PC-3 (cell line): ENCODE results near the gene QDPR. TPM values are rescaled to one million over a fixed set of nuclear protein-coding genes. Genes with fewer than 3 reads are reported as not detected.

Experiments used
- ATAC-seq: fragments of 200-7000 bp; cut with Tn5 transposase; 2 replicates; pipeline ENCODE4 v1.9.1; 2020; ENCODE audit warnings: mild to moderate bottlenecking, moderate library complexity
- BruUV-seq: library from RNA; stranded (reverse); fragments of 400-500 nt; replicated peaks from 2 replicates; lab custom pipeline; 2021; lab: Mats Ljungman, UMichigan
- CTCF ChIA-PET: fragments of 300-600 bp; sonication (Branson Sonifier 250); formaldehyde crosslinking; loops from one replicate; lab custom pipeline; 2022; ENCODE audit warnings: antibody characterized with exemption; lab: Charles Lee
- POLR2A ChIA-PET: fragments of 300-600 bp; sonication (Branson Sonifier 250); formaldehyde crosslinking; loops from one replicate; lab custom pipeline; 2022; ENCODE audit warnings: antibody characterized with exemption; ENCODE audit not compliant: unreplicated experiment; lab: Charles Lee
- DNase-seq: peaks from one replicate; pipeline ENCODE4 v3.0.0-alpha.2; 2015
- H2AFZ ChIP-seq: fragments of 300-600 bp; sonication (generic); 2 replicates; pipeline ENCODE4 v1.6.0; 2016; ENCODE audit warnings: antibody characterized with exemption, low read length
- H3F3A ChIP-seq: fragments of 300-600 bp; sonication (generic); one replicate; pipeline ENCODE4 v1.6.0; 2017; ENCODE audit warnings: antibody characterized with exemption, low read length, control low read depth, mild to moderate bottlenecking; ENCODE audit not compliant: unreplicated experiment
- H3K27ac ChIP-seq: fragments of 300-600 bp; sonication (generic); 2 replicates; pipeline ENCODE4 v1.5.1; 2016; ENCODE audit warnings: mild to moderate bottlenecking, low read length
- H3K27me3 ChIP-seq: fragments of 300-600 bp; sonication (generic); 2 replicates; pipeline ENCODE4 v1.6.1; 2016; ENCODE audit warnings: low read length, mixed read lengths
- H3K36me3 ChIP-seq: fragments of 300-600 bp; sonication (generic); 2 replicates; pipeline ENCODE4 v1.6.1; 2016; ENCODE audit warnings: low read depth, mixed run types, low read length, mixed read lengths
- H3K4me1 ChIP-seq: fragments of 300-600 bp; sonication (generic); 2 replicates; pipeline ENCODE4 v1.5.1; 2016; ENCODE audit warnings: low read length; ENCODE audit not compliant: insufficient read depth
- H3K4me2 ChIP-seq: fragments of 300-600 bp; sonication (generic); 2 replicates; pipeline ENCODE4 v1.6.0; 2016; ENCODE audit warnings: low read length
- H3K4me3 ChIP-seq: fragments of 300-600 bp; sonication (generic); 2 replicates; pipeline ENCODE4 v1.5.1; 2016; ENCODE audit warnings: mild to moderate bottlenecking, low read length, mixed read lengths
- H3K79me2 ChIP-seq: fragments of 300-600 bp; sonication (generic); 2 replicates; pipeline ENCODE4 v1.6.1; 2017; ENCODE audit warnings: low read length, mixed read lengths
- H3K9ac ChIP-seq: fragments of 300-600 bp; sonication (generic); 2 replicates; pipeline ENCODE4 v1.6.0; 2016; ENCODE audit warnings: mild to moderate bottlenecking, low read length
- H3K9me2 ChIP-seq: fragments of 300-600 bp; sonication (generic); replicated peaks from 2 replicates; pipeline ENCODE4 v1.6.1; 2016; ENCODE audit warnings: mixed run types, low read length, mixed read lengths
- H3K9me3 ChIP-seq: fragments of 300-600 bp; sonication (generic); 2 replicates; pipeline ENCODE4 v1.6.1; 2016; ENCODE audit warnings: low read length, mixed read lengths
- H4K20me1 ChIP-seq: fragments of 300-600 bp; sonication (generic); 2 replicates; pipeline ENCODE4 v1.6.1; 2016; ENCODE audit warnings: low read length, mixed read lengths
- EZH2 ChIP-seq: fragments of 300-600 bp; sonication (generic); IDR thresholded peaks from one replicate; pipeline ENCODE4 v1.6.1; 2017; ENCODE audit warnings: antibody characterized with exemption, mild to moderate bottlenecking, low read length; ENCODE audit not compliant: unreplicated experiment
- EZH2phosphoT487 ChIP-seq: fragments of 300-600 bp; sonication (generic); IDR thresholded peaks from 2 replicates; pipeline ENCODE4 v1.6.1; 2018; ENCODE audit warnings: mild to moderate bottlenecking, antibody characterized with exemption, low read length, borderline replicate concordance
- intact Hi-C: fragments of 100-400 bp; cut with micrococcal nuclease; formaldehyde crosslinking; loops from 2 replicates; pipeline ENCODE4 v1.9.0; 2023
- total RNA-seq: library from RNA; depleted of rRNA; stranded (reverse); fragments of >200 nt; gene quantifications from 2 replicates; pipeline ENCODE4 v1.2.3, GENCODE V29; 2014
- TF ChIP-seq, protein P1 (sequence below): fragments of 300-600 bp; sonication (generic); conservative IDR thresholded peaks from 2 replicates; pipeline ENCODE4 v1.5.1; 2017; ENCODE audit warnings: antibody characterized with exemption, low read depth, mild to moderate bottlenecking, low read length

The QDPR gene
- total RNA-seq, 1 experiment from 2014 or later = 10.0 TPM

DNA sequence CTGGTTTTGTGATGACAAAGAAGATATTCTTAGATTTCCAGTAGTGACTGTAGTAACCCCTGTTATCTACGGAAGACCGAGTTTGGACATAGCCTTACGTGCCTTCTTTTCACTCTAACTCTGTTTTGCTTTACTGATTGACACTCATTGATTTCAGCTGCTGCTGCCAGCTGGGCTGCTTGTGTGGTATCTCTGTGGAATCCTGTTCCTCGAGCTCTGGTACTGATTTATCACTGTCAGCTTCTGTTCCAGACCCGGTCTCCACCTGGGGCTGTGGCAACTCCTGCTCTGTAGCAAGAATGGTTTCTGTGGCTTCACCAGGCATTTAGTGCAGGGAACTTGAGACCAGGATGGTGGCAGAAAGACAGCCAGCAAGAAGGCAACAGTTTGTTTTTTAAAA is 40.5 kb upstream of the QDPR start:
- Histone ChIP-seq H3K9me3 (no peaks in the 10 kb centered on the region), H3K4me1 (0 out of 2 replicates have a peak, but pooled peaks cover under 1% of the 10 kb centered on the region), H3F3A (no peaks in the 10 kb centered on the region), H3K79me2 (no peaks in the 10 kb centered on the region), H3K27me3 (no peaks in the 10 kb centered on the region), H3K27ac (no peak overlapping the region), H3K9me2 (no peaks in the 10 kb centered on the region), H2AFZ (no peak overlapping the region), H3K36me3 (no peaks in the 10 kb centered on the region), H3K9ac (no peak overlapping the region), H4K20me1 (no peaks in the 10 kb centered on the region), H3K4me2 (no peak overlapping the region), H3K4me3 (no peak overlapping the region)
- DNase-seq = no peak
- intact Hi-C loops = no loop called here
- ChIA-PET CTCF (no interaction called here), POLR2A (no interaction called here)
- ATAC-seq = no peak
- TF ChIP-seq EZH2 = no peak
- TF ChIP-seq, protein P1, sequence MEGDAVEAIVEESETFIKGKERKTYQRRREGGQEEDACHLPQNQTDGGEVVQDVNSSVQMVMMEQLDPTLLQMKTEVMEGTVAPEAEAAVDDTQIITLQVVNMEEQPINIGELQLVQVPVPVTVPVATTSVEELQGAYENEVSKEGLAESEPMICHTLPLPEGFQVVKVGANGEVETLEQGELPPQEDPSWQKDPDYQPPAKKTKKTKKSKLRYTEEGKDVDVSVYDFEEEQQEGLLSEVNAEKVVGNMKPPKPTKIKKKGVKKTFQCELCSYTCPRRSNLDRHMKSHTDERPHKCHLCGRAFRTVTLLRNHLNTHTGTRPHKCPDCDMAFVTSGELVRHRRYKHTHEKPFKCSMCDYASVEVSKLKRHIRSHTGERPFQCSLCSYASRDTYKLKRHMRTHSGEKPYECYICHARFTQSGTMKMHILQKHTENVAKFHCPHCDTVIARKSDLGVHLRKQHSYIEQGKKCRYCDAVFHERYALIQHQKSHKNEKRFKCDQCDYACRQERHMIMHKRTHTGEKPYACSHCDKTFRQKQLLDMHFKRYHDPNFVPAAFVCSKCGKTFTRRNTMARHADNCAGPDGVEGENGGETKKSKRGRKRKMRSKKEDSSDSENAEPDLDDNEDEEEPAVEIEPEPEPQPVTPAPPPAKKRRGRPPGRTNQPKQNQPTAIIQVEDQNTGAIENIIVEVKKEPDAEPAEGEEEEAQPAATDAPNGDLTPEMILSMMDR = no peak
- no peak for TF ChIP-seq EZH2phosphoT487
- no TSS peak for BruUV-seq

DNA sequence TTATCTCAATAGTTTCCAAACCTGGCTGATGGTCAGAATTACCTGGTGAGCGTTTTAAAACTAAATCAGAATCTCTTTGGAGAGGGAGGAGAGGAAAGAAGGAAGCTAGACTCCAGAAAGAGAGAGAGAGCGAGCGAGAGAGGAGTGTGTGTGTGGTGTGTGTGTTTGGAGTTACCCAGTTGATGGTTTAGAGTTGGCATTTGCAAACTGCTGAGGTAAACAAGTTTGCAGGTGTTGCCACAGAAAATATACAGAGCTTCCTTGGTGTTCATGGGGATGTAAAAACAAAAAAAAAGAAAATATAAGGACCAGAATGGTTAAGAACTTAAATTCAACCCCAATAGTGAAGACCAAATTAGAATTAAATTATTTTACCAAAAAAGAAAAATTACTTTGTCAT is 38.7 kb upstream of the QDPR start:
- intact Hi-C loops = no loop called here
- no peak for ATAC-seq
- Histone ChIP-seq H3K4me3 (no peak overlapping the region), H3K79me2 (no peaks in the 10 kb centered on the region), H3K36me3 (no peaks in the 10 kb centered on the region), H3F3A (no peaks in the 10 kb centered on the region), H3K4me1 (no peaks in the 10 kb centered on the region), H3K27me3 (no peaks in the 10 kb centered on the region), H3K9me3 (no peaks in the 10 kb centered on the region), H3K27ac (no peak overlapping the region), H4K20me1 (no peaks in the 10 kb centered on the region), H3K4me2 (no peak overlapping the region), H2AFZ (no peak overlapping the region), H3K9ac (no peak overlapping the region), H3K9me2 (no peaks in the 10 kb centered on the region)
- ChIA-PET POLR2A (no interaction called here), CTCF (no interaction called here)
- TF ChIP-seq EZH2 = no peak
- TF ChIP-seq EZH2phosphoT487 = no peak
- TF ChIP-seq, protein P1 = no peak
- BruUV-seq = no TSS peak
- DNase-seq = no peak

DNA sequence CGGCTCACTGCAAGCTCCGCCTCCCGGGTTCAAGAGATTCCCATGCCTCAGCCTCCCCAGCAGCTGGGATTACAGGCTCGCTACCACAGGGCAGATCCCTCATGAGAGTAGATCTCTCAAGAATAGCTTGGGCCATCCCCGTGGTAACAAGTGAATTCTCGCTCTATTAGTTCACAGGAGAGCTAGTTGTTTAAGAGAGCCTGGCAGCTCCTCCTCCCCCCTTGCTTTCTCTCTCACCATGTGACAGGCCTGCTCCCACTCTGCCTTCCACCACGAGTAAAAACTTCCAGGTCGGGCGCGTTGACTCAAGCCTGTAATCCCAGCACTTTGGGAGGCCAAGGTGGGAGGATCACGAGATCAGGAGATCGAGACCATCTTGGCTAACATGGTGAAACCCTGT is 34.8 kb upstream of the QDPR start:
- ATAC-seq (no peak), DNase-seq (no peak)
- BruUV-seq = no TSS peak
- ChIA-PET POLR2A (no interaction called here), CTCF (no interaction called here)
- Histone ChIP-seq H2AFZ (no peak overlapping the region), H3K9ac (no peak overlapping the region), H3K4me1 (peaks cover 2% of the 10 kb centered on the region; the same call in 1 of the 2 replicates), H3K9me2 (no peaks in the 10 kb centered on the region), H3K9me3 (no peaks in the 10 kb centered on the region), H3K4me2 (no peak overlapping the region), H3K27ac (no peak overlapping the region), H3K4me3 (no peak overlapping the region), H4K20me1 (no peaks in the 10 kb centered on the region), H3K27me3 (no peaks in the 10 kb centered on the region), H3K79me2 (no peaks in the 10 kb centered on the region), H3K36me3 (no peaks in the 10 kb centered on the region), H3F3A (no peaks in the 10 kb centered on the region)
- intact Hi-C loops = loop anchor here (10.0 kb wide), 1 partner anchor 1048 kb away; no protein-coding TSS in a partner anchor
- no peak for TF ChIP-seq EZH2
- TF ChIP-seq, protein P1 = no peak
- no peak for TF ChIP-seq EZH2phosphoT487
